Left cardiac atrium (tissue), 4 donors: ENCODE results near the gene C10orf90. TPM values are rescaled to one million over a fixed set of nuclear protein-coding genes. Genes with fewer than 3 reads are reported as not detected.

Experiments used
- ATAC-seq, 2 donors: fragments of 200-7000 bp; cut with Tn5 transposase; one replicate each; pipeline ENCODE4 v1.9.1; 2020; ENCODE audit warnings: mild to moderate bottlenecking in 2 of 2, moderate library complexity in 2 of 2
- DNase-seq: peaks from one replicate; pipeline ENCODE4 v3.0.0-alpha.2; 2020
- intact Hi-C, 2 donors: fragments of 100-400 bp; cut with DNase I; formaldehyde crosslinking; loops; one replicate each; pipeline versions ENCODE4 v1.14.1 to v1.15.1; 2022 to 2023
- total RNA-seq, 2 donors: library from RNA; stranded (reverse); fragmentation: NEBNext Ultra II Directional; extraction: Animal tissue kit (Norgen Biotek cat#: 25700); gene quantifications; one replicate each; pipeline ENCODE4 v1.2.1, GENCODE V29; 2021
- donor health status: DM: no; HTN: yes; CAD: no.
- donor health status: DM: no; HTN: yes; CAD: no; lungs with severe emphysema.
- donor health status: DM: yes; HTN: yes; CAD: no.
- donor health status: Dilated cardiomyopathy.

Gene C10orf90
- total RNA-seq, 2 donors from 2014 or later: 0.15 to 0.31 TPM

- peak in 1 of 2 donors; percentile 41 for ATAC-seq
- intact Hi-C loops: no loop called here
Measured at GRCh38 chr10:126458466-126458865, 212.0 kb downstream of the C10orf90 start.

GRCh38 chr10:126456632-126457031 is 213.9 kb downstream of the C10orf90 start:
- intact Hi-C loops: no loop called here
- no peak for ATAC-seq
- DNase-seq: no peak

More at GRCh38 chr10:126458466-126458865, 212.0 kb downstream of the C10orf90 start:
- DNase-seq: no peak

GRCh38 chr10:126455766-126456405 is 214.6 kb downstream of the C10orf90 start:
- intact Hi-C loops: no loop called here
- ATAC-seq (no peak), DNase-seq (no peak)

- intact Hi-C loops: no loop called here
- no peak for DNase-seq
- ATAC-seq: no peak
Measured at GRCh38 chr10:126455036-126455765, 215.3 kb downstream of the C10orf90 start.

GRCh38 chr10:126454045-126454751 is 216.3 kb downstream of the C10orf90 start:
- intact Hi-C loops: no loop called here
- DNase-seq: no peak
- no peak for ATAC-seq

GRCh38 chr10:126452245-126452644 is 218.2 kb downstream of the C10orf90 start:
- ATAC-seq: no peak
- intact Hi-C loops: no loop called here

GRCh38 chr10:126448091-126448490 is 222.4 kb downstream of the C10orf90 start:
- no peak for ATAC-seq
- DNase-seq: no peak
- intact Hi-C loops: no loop called here

More at GRCh38 chr10:126452245-126452644, 218.2 kb downstream of the C10orf90 start:
- no peak for DNase-seq

- ATAC-seq: no peak
- intact Hi-C loops: no loop called here
- DNase-seq: no peak
Measured at GRCh38 chr10:126439942-126440341, 230.6 kb downstream of the C10orf90 start.

- intact Hi-C loops: no loop called here
- DNase-seq (no peak), ATAC-seq (no peak)
Measured at GRCh38 chr10:126438407-126438783, 232.1 kb downstream of the C10orf90 start.

- intact Hi-C loops: no loop called here
Measured at GRCh38 chr10:126437635-126438406, 232.7 kb downstream of the C10orf90 start.

GRCh38 chr10:126434235-126434634 is 236.3 kb downstream of the C10orf90 start:
- ATAC-seq (no peak), DNase-seq (no peak)
- intact Hi-C loops: no loop called here

More at GRCh38 chr10:126437635-126438406, 232.7 kb downstream of the C10orf90 start:
- DNase-seq (no peak), ATAC-seq (no peak)

GRCh38 chr10:126433351-126433750 is 237.1 kb downstream of the C10orf90 start:
- no peak for ATAC-seq
- intact Hi-C loops: no loop called here

GRCh38 chr10:126432507-126432906 is 238.0 kb downstream of the C10orf90 start:
- intact Hi-C loops: no loop called here
- ATAC-seq: no peak

More at GRCh38 chr10:126433351-126433750, 237.1 kb downstream of the C10orf90 start:
- DNase-seq: no peak

GRCh38 chr10:126431816-126432215 is 238.7 kb downstream of the C10orf90 start:
- ATAC-seq: no peak
- DNase-seq: no peak
- intact Hi-C loops: no loop called here

More at GRCh38 chr10:126432507-126432906, 238.0 kb downstream of the C10orf90 start:
- no peak for DNase-seq

- DNase-seq: no peak
- ATAC-seq: no peak
- intact Hi-C loops: no loop called here
Measured at GRCh38 chr10:126430512-126430911, 240.0 kb downstream of the C10orf90 start.

- ATAC-seq (no peak), DNase-seq (no peak)
- intact Hi-C loops: no loop called here
Measured at GRCh38 chr10:126429275-126429674, 241.2 kb downstream of the C10orf90 start.

- intact Hi-C loops: no loop called here
- ATAC-seq: no peak
- no peak for DNase-seq
Measured at GRCh38 chr10:126425489-126426065, 244.9 kb downstream of the C10orf90 start.

- no peak for DNase-seq
- no peak for ATAC-seq
- intact Hi-C loops: no loop called here
Measured at GRCh38 chr10:126425032-126425431, 245.5 kb downstream of the C10orf90 start.
